Progenitor cell of endocrine pancreas (in vitro differentiated cells): ENCODE data around the gene KAT2A. TPM values are rescaled to one million over a fixed set of nuclear protein-coding genes. Genes with fewer than 3 reads are reported as not detected.
"Not testable (repeated sequence)": the region's sequence is repeated elsewhere in the genome, so short reads cannot be mapped to it uniquely, and the experiment has no call there.

ENCODE experiments used
- DNase-seq: peaks from one replicate; pipeline ENCODE4 v3.0.0; 2021; ENCODE audit warnings: low spot score; ENCODE audit not compliant: unreplicated experiment
- H3K27ac Mint-ChIP-seq: 2 replicates; pipeline ENCODE4 v1.8.0; 2021; ENCODE audit warnings: mild to moderate bottlenecking, moderate library complexity, mixed read lengths
- H3K27me3 Mint-ChIP-seq: 2 replicates; pipeline ENCODE4 v1.8.0; 2021; ENCODE audit warnings: mixed read lengths
- H3K36me3 Mint-ChIP-seq: 2 replicates; pipeline ENCODE4 v1.8.0; 2022; ENCODE audit warnings: mixed read lengths; ENCODE audit not compliant: insufficient read depth
- H3K4me1 Mint-ChIP-seq: 2 replicates; pipeline ENCODE4 v1.8.0; 2021; ENCODE audit warnings: low read depth, mixed read lengths
- H3K4me3 Mint-ChIP-seq: 2 replicates; pipeline ENCODE4 v1.8.0; 2021; ENCODE audit warnings: low read depth, mild to moderate bottlenecking, moderate library complexity, mixed read lengths
- H3K9me3 Mint-ChIP-seq: 2 replicates; pipeline ENCODE4 v1.8.0; 2021; ENCODE audit warnings: low read depth, mixed read lengths
- total RNA-seq: library from RNA; stranded (reverse); gene quantifications from 2 replicates; pipeline ENCODE4 v1.2.1, GENCODE V29; 2021
- TF ChIP-seq, protein P1 (sequence below): fragments of 200-600 bp; sonication (generic); IDR thresholded peaks from one replicate; pipeline ENCODE4 v1.5.0; 2021; ENCODE audit warnings: antibody characterized with exemption, mild to moderate bottlenecking; ENCODE audit not compliant: unreplicated experiment

The KAT2A gene
- total RNA-seq, 1 donor from 2014 or later = 40.1 TPM

DNA sequence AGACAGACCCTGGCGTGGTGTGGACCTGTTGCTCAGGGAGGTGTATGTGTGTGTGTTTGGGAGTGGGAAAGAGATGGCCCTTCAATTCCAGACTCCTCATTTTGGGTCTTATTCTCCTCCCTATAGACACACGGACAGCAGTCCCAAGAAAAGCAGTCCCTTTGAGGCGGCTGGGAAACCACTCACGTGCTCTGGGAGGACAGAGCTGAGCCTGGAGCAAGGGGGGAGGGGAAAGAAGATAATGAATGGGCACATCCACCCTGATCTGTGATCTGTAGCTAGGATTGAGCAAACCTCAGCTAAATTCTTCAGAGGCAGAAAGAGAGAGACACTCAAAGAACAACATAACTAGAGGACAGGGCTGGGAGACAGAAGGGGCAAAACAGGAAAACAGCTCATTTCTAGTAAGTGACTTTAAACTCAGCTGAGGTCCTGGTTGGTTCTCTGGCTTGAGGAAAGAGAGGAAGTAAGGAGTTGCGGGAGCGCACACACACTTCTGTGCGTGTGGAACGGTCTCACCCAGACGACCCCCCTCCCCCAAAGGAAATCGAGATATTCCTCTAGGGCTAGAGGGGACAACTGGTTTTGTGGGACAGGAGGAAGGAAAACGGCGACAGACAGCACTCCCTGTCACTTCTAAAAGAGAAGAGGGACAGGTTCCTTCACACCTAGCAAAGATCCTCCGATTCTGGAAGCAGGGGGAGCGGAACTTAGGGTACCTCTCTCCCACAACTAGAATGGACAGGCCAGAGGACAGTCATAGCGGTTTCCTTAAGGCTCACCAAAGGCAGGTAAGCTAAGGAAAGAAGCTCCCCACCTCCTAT, 33.0 kb upstream of the KAT2A start:
- Mint-ChIP-seq H3K4me1 (peaks cover 16% of the 10 kb centered on the region), H3K9me3 (no peaks in the 10 kb centered on the region), H3K27me3 (peaks cover 3% of the 10 kb centered on the region), H3K27ac (peak overlapping the region; percentile 82), H3K36me3 (no peaks in the 10 kb centered on the region), H3K4me3 (peak overlapping the region; percentile 83)
- no peak for DNase-seq
- TF ChIP-seq, protein P1, sequence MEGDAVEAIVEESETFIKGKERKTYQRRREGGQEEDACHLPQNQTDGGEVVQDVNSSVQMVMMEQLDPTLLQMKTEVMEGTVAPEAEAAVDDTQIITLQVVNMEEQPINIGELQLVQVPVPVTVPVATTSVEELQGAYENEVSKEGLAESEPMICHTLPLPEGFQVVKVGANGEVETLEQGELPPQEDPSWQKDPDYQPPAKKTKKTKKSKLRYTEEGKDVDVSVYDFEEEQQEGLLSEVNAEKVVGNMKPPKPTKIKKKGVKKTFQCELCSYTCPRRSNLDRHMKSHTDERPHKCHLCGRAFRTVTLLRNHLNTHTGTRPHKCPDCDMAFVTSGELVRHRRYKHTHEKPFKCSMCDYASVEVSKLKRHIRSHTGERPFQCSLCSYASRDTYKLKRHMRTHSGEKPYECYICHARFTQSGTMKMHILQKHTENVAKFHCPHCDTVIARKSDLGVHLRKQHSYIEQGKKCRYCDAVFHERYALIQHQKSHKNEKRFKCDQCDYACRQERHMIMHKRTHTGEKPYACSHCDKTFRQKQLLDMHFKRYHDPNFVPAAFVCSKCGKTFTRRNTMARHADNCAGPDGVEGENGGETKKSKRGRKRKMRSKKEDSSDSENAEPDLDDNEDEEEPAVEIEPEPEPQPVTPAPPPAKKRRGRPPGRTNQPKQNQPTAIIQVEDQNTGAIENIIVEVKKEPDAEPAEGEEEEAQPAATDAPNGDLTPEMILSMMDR = no peak

DNA sequence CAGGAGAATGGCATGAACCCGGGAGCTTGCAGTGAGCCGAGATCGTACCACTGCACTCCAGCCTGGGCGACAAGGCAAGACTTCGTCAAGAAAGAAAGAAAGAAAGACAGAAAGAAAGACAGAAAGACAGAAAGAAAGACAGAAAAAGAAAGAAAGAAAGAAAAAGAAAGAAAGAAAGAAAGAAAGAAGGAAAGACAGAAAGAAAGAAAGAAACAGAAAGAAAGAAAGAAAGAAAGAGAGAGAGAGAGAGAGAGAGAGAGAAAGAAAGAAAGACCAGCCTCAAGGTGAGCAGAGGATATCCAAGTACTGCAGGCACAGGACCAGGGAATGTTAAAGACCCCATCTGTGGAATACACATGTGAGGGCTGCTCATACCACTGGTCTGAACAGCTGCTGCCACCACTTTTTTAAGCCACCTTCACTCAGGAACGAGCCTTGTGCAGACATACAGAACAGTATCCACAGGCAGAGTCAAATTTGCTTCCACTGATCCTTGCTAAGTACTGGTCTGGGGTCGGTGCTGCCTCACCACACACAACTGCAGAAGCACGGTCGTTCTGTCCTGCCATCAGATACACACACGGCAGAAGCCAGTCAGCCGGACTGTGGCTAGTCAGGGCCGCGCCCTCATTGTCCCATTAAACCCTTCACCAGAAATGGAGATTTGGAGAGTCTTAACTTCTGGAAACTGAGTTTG, 25.9 kb upstream of the KAT2A start:
- Mint-ChIP-seq H3K9me3 (no peaks in the 10 kb centered on the region), H3K27ac (peak overlapping the region; percentile 15)
- DNase-seq = no peak

DNA sequence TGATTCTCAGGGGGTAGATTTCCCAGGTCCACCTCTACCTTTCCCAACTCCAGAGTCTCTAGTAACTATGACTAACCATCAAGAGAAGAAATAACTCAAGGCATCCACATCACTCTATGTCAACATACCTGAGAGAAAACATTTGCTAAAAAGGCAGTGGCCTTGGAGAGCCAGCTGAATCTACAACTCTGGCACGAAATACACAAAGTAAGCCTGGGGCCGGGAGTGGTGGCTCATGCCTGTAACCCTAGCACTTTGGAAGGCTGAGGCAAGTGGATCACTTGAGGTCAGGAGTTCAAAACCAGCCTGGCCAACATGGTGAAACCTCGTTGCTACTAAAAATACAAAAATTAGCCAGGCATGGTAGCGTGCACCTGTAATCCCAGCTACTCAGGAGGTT, 22.0 kb upstream of the KAT2A start:
- H3K36me3 Mint-ChIP-seq, H3K9me3 Mint-ChIP-seq, H3K4me1 Mint-ChIP-seq, H3K27me3 Mint-ChIP-seq, H3K4me3 Mint-ChIP-seq, DNase-seq: not testable (repeated sequence)
- peak overlapping the region; percentile 38 for H3K27ac Mint-ChIP-seq

More for the DNA sequence above, 25.9 kb upstream of the KAT2A start:
- Mint-ChIP-seq H3K4me1 (peaks cover 8% of the 10 kb centered on the region), H3K4me3 (no peak overlapping the region), H3K27me3 (no peaks in the 10 kb centered on the region), H3K36me3 (peaks cover 3% of the 10 kb centered on the region)
- TF ChIP-seq, protein P1 = no peak

DNA sequence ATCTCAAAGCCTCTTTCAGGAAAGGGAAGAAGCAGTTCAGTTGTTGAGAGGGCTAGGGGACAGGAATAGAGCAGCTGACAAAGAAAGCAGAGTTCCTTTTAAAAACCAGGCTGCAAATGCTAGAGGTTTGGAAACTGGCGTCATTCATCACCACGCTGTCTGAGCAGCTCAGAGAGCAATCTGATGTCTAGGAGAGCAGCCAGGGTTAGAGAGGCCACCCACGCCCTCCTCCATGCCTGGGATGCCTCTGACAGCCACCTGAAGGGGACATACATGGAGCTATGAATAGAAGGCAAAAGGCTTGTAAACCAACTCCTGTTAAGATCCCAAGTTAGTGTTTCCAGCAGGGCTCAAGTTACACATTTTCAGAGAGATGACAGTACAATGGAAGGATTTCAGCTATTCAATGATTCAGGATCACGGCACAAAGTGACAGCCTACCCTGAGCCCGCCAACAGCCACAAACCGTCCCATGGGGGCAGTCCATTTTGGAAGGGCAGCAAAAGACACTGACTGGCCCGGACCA, 21.3 kb upstream of the KAT2A start:
- Mint-ChIP-seq H3K9me3 (no peaks in the 10 kb centered on the region), H3K4me3 (no peak overlapping the region), H3K4me1 (peaks cover 4% of the 10 kb centered on the region), H3K36me3 (peaks cover 5% of the 10 kb centered on the region), H3K27me3 (no peaks in the 10 kb centered on the region), H3K27ac (peak overlapping the region; percentile 80)
- TF ChIP-seq, protein P1 = no peak
- DNase-seq = no peak

DNA sequence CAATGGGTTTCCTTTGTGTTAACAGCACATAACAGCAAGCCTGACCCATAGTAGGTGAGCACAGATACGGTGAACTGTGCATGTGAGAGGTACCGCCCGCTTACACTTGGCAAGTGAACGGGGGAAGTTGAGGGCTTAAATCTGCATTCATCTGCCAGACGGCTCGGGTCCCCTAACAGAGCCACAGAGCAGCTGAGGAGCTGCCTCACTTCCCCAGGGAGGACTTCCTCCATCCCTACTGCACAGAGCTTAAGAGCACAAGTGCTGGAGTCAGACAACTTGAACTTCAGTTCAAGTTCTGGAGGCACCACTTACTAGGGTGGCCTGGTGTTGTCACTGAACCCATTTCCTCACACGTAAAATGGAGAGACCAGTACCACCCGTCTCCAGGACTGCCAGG, 20.2 kb upstream of the KAT2A start:
- H3K4me1 Mint-ChIP-seq = peaks cover 3% of the 10 kb centered on the region
- no peak for DNase-seq
- H3K27me3 Mint-ChIP-seq = no peaks in the 10 kb centered on the region
- H3K4me3 Mint-ChIP-seq = no peak overlapping the region
- no peak overlapping the region for H3K27ac Mint-ChIP-seq
- TF ChIP-seq, protein P1 = no peak
- peaks cover 5% of the 10 kb centered on the region for H3K36me3 Mint-ChIP-seq
- no peaks in the 10 kb centered on the region for H3K9me3 Mint-ChIP-seq

DNA sequence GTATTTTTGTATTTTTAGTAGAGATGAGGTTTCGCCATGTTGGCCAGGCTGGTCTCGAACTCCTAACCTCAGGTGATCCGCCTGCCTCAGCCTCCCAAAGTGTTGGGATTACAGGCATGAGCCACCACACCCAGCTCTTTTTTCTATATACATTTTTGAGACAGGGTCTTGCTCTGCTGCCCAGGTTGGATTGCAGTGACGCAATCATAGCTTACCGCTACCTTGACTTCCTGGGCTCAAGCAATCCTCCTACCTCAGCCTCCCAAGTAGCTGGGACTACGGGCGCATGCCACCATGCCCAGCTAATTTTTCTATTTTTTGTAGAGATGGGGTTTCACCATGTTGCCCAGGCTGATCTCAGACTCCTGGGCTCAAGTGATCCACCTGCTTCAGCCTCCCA, 19.5 kb upstream of the KAT2A start:
- not testable (repeated sequence) for H3K27ac Mint-ChIP-seq

More for the DNA sequence above, 19.5 kb upstream of the KAT2A start:
- H3K9me3 Mint-ChIP-seq, DNase-seq, H3K4me3 Mint-ChIP-seq, H3K36me3 Mint-ChIP-seq, H3K27me3 Mint-ChIP-seq, H3K4me1 Mint-ChIP-seq: not testable (repeated sequence)
